ENCODE measurements around the gene LPAR1. TPM values are rescaled to one million over a fixed set of nuclear protein-coding genes. Genes with fewer than 3 reads are reported as not detected.

The LPAR1 gene
- polyA plus RNA-seq, 2 donors = 5.0 to 5.2 TPM

DNA sequence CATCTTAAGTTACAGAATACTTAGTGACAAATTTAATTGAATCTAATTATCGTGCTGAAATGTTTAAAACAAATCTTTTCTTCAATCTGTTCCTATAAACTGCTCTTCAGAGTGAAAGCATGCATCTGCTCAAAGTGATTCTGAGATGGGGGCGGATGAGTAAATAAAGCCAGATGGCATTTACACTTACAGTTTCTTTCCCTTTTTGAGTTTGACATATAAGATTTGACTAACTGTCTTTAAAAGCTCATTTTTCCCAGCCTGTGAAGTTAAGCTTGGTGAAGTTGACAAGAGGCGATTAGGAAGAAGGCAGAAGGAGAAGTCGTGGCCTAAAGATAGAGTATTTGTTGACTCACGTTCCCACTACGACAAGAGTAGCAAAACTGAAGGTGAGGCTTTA lies 137.4 kb downstream of the LPAR1 start:
- Histone ChIP-seq H3K4me1 (ENCODE audit: control insufficient read depth in 2 of 2, insufficient read depth in 2 of 2, low read length in 1 of 2) (no peaks in the 10 kb centered on the region), H3K4me3 (ENCODE audit: low read depth in 1 of 2, low read length in 2 of 2) (no peak overlapping the region), H3K36me3 (ENCODE audit: control insufficient read depth in 2 of 2, insufficient read depth in 2 of 2, low read length in 1 of 2) (no peaks in the 10 kb centered on the region), H3K9me3 (ENCODE audit: control insufficient read depth in 2 of 2, insufficient read depth in 1 of 2, low read depth in 1 of 2, low read length in 1 of 2) (no peaks in the 10 kb centered on the region), H3K27me3 (ENCODE audit: control insufficient read depth in 1 of 2, insufficient read depth in 2 of 2, low read length in 2 of 2) (no peaks in the 10 kb centered on the region), H3K27ac (ENCODE audit: low read depth in 2 of 2, low read length in 1 of 2) (no peak overlapping the region)
- WGBS, 2 donors = 62 to 67% methylated on average over 6 of the region's 6 CpGs

DNA sequence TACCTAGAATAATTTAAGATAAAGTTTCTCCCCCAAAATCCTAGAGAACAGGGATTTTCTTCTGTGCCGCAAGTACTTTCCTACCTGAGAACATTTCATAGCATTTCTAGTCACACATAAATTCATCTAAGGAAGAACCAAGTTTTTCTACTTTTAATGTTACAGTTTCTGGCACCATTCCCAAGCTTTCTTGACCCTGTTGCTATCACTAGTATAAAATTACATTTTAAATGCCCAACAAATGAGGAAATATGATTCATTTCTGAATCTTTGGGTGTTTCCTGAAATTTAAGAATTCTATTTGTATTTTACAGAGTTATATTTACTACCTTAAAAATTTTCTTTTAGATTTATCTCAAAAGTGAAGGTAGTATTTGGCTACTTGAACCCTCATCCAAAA lies 137.8 kb downstream of the LPAR1 start:
- H3K36me3 ChIP-seq (ENCODE audit: control insufficient read depth in 2 of 2, insufficient read depth in 2 of 2, low read length in 1 of 2) = no peaks in the 10 kb centered on the region
- no peaks in the 10 kb centered on the region for H3K9me3 ChIP-seq (ENCODE audit: control insufficient read depth in 2 of 2, insufficient read depth in 1 of 2, low read depth in 1 of 2, low read length in 1 of 2)
- H3K27me3 ChIP-seq (ENCODE audit: control insufficient read depth in 1 of 2, insufficient read depth in 2 of 2, low read length in 2 of 2) = no peaks in the 10 kb centered on the region
- H3K4me3 ChIP-seq (ENCODE audit: low read depth in 1 of 2, low read length in 2 of 2) = no peak overlapping the region
- H3K27ac ChIP-seq (ENCODE audit: low read depth in 2 of 2, low read length in 1 of 2) = no peak overlapping the region
- H3K4me1 ChIP-seq (ENCODE audit: control insufficient read depth in 2 of 2, insufficient read depth in 2 of 2, low read length in 1 of 2) = peaks cover 0 to 2% of the 10 kb centered on the region in 2 donors
- 95 to 96% methylated on average over 1 of the region's 1 CpG for WGBS, 2 donors

DNA sequence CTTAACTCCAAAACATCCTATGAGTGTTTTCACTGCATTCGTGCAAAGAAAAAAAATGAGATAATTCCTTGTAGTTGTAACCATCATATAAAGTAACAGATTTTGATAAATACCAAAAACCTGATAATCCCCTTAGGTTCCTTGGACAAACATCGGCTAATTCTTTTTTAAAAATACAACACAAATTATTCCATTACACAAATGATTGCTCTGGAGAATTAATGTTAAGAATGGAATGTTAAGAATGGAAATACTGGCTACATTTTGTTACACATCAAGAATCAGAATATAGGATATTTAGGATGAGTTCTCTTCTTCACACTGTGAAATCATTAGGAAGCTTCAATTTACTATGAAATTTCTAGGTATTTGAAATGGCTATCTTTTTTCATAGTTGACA lies 139.4 kb downstream of the LPAR1 start:
- WGBS, 2 donors = 72 to 85% methylated on average over 2 of the region's 2 CpGs
- Histone ChIP-seq H3K36me3 (ENCODE audit: control insufficient read depth in 2 of 2, insufficient read depth in 2 of 2, low read length in 1 of 2) (no peaks in the 10 kb centered on the region), H3K9me3 (ENCODE audit: control insufficient read depth in 2 of 2, insufficient read depth in 1 of 2, low read depth in 1 of 2, low read length in 1 of 2) (no peaks in the 10 kb centered on the region), H3K27me3 (ENCODE audit: control insufficient read depth in 1 of 2, insufficient read depth in 2 of 2, low read length in 2 of 2) (no peaks in the 10 kb centered on the region), H3K4me3 (ENCODE audit: low read depth in 1 of 2, low read length in 2 of 2) (no peak overlapping the region), H3K4me1 (ENCODE audit: control insufficient read depth in 2 of 2, insufficient read depth in 2 of 2, low read length in 1 of 2) (peaks cover 0 to 3% of the 10 kb centered on the region in 2 donors), H3K27ac (ENCODE audit: low read depth in 2 of 2, low read length in 1 of 2) (no peak overlapping the region)

DNA sequence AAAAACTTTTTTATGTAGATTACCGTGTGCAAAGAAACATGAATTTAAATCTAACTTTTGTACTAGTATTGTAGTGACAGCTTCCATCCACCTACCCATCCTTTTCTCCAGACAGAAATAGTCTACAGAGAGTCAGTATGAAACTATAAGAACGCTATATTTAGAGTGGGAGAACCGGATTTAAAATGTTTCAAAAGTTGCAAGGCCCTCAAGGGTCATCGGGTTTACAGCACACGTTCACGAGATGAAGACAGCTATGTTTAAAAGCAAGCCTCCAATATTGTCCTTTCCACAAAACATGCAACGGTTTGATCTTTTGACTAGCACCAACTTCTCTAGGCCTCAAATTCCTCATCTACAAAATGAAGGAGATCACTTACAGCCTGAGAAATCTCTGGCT lies 139.9 kb downstream of the LPAR1 start:
- H3K4me3 ChIP-seq (ENCODE audit: low read depth in 1 of 2, low read length in 2 of 2) = no peak overlapping the region
- no peaks in the 10 kb centered on the region for H3K27me3 ChIP-seq (ENCODE audit: control insufficient read depth in 1 of 2, insufficient read depth in 2 of 2, low read length in 2 of 2)
- peaks cover 0 to 3% of the 10 kb centered on the region in 2 donors for H3K4me1 ChIP-seq (ENCODE audit: control insufficient read depth in 2 of 2, insufficient read depth in 2 of 2, low read length in 1 of 2)
- no peaks in the 10 kb centered on the region for H3K36me3 ChIP-seq (ENCODE audit: control insufficient read depth in 2 of 2, insufficient read depth in 2 of 2, low read length in 1 of 2)
- 74 to 76% methylated on average over 7 of the region's 7 CpGs for WGBS, 2 donors
- H3K9me3 ChIP-seq (ENCODE audit: control insufficient read depth in 2 of 2, insufficient read depth in 1 of 2, low read depth in 1 of 2, low read length in 1 of 2) = no peaks in the 10 kb centered on the region
- no peak overlapping the region for H3K27ac ChIP-seq (ENCODE audit: low read depth in 2 of 2, low read length in 1 of 2)

DNA sequence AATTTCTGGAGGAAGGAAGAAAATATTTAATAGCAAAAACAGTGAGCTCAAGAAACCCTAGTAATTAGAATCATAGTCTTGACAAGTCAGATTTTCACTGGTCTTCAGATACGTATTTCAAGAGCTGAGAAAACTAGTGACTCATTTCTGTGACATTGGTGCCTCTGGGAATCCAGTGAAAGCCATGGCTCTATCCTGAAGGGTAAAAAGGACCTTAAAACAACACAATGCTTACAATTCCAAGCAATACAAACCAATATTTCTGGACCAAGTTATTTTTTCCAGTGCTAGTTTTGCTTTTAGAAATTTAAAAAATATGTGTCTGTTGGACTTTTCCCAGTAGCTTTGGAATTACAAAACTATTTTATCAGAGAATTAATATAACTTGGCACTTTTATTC lies 140.3 kb downstream of the LPAR1 start:
- Histone ChIP-seq H3K9me3 (ENCODE audit: control insufficient read depth in 2 of 2, insufficient read depth in 1 of 2, low read depth in 1 of 2, low read length in 1 of 2) (no peaks in the 10 kb centered on the region), H3K36me3 (ENCODE audit: control insufficient read depth in 2 of 2, insufficient read depth in 2 of 2, low read length in 1 of 2) (no peaks in the 10 kb centered on the region), H3K27me3 (ENCODE audit: control insufficient read depth in 1 of 2, insufficient read depth in 2 of 2, low read length in 2 of 2) (no peaks in the 10 kb centered on the region), H3K4me1 (ENCODE audit: control insufficient read depth in 2 of 2, insufficient read depth in 2 of 2, low read length in 1 of 2) (peaks cover 0 to 3% of the 10 kb centered on the region in 2 donors), H3K4me3 (ENCODE audit: low read depth in 1 of 2, low read length in 2 of 2) (no peak overlapping the region), H3K27ac (ENCODE audit: low read depth in 2 of 2, low read length in 1 of 2) (no peak overlapping the region)
- 56 to 81% methylated on average over 1 of the region's 1 CpG for WGBS, 2 donors

DNA sequence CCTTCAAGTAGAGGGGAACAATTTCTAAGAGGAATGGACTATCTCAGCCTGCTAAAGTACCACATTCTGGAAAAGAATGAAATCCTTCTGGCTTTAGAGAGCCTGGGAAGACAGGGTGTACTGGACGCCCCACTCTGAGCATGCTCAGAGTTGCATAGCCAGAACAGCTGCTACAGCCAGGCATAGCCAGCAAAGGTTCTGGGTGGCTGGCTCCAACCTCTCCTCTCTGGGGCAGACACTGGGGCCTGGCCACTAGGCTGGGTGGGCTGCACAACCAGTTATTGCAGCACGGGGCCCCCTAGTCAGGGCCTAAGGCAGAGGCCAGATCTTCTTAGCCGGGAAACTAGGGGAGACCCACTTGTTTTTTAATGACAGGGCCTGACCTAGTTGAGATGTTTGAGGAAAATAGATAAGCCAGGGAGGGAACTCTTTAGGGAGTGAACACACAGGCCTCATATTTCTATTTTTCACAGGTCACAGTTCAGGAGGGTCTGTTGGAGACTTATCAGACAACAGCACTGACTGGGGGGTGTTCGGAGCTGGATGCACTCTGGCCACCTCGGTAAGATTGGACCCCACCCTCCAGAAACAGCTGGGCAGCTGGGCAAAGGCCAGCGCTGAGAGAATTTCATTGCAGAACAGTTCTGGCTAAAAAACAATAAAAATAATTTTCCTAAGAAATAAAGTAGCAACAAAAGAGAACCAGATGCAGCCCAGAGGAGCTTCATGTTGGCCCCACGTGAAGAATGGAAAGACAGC lies 142.9 kb downstream of the LPAR1 start:
- H3K4me1 ChIP-seq (ENCODE audit: control insufficient read depth in 2 of 2, insufficient read depth in 2 of 2, low read length in 1 of 2) = peaks cover 0 to 3% of the 10 kb centered on the region in 2 donors
- no peaks in the 10 kb centered on the region for H3K27me3 ChIP-seq (ENCODE audit: control insufficient read depth in 1 of 2, insufficient read depth in 2 of 2, low read length in 2 of 2)
- H3K4me3 ChIP-seq (ENCODE audit: low read depth in 1 of 2, low read length in 2 of 2) = no peak overlapping the region
- WGBS, 2 donors = 67 to 70% methylated on average over 7 of the region's 7 CpGs
- no peak overlapping the region for H3K27ac ChIP-seq (ENCODE audit: low read depth in 2 of 2, low read length in 1 of 2)
- H3K36me3 ChIP-seq (ENCODE audit: control insufficient read depth in 2 of 2, insufficient read depth in 2 of 2, low read length in 1 of 2) = no peaks in the 10 kb centered on the region
- no peaks in the 10 kb centered on the region for H3K9me3 ChIP-seq (ENCODE audit: control insufficient read depth in 2 of 2, insufficient read depth in 1 of 2, low read depth in 1 of 2, low read length in 1 of 2)

DNA sequence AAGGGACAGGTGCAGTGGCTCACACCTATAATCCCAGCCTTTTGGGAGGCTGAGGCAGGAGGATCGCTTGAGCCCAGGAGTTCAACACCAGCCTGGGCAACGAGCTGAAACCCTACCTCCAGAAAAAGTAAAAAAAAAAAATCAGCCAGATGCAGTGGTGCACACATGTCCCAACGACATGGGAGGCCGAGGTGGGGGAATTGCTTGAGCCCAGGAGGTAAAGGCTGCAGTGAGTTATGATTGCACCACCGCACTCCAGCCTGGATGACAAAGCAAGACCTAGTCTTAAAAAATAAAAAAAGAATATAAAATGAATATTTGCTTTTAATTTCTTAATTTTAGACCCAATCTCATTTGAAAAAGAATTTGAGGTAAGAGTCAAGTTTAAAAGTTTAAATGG lies 143.5 kb downstream of the LPAR1 start:
- Histone ChIP-seq H3K36me3 (ENCODE audit: control insufficient read depth in 2 of 2, insufficient read depth in 2 of 2, low read length in 1 of 2) (no peaks in the 10 kb centered on the region), H3K27me3 (ENCODE audit: control insufficient read depth in 1 of 2, insufficient read depth in 2 of 2, low read length in 2 of 2) (no peaks in the 10 kb centered on the region), H3K4me3 (ENCODE audit: low read depth in 1 of 2, low read length in 2 of 2) (no peak overlapping the region), H3K4me1 (ENCODE audit: control insufficient read depth in 2 of 2, insufficient read depth in 2 of 2, low read length in 1 of 2) (peaks cover 0 to 3% of the 10 kb centered on the region in 2 donors), H3K9me3 (ENCODE audit: control insufficient read depth in 2 of 2, insufficient read depth in 1 of 2, low read depth in 1 of 2, low read length in 1 of 2) (no peaks in the 10 kb centered on the region), H3K27ac (ENCODE audit: low read depth in 2 of 2, low read length in 1 of 2) (no peak overlapping the region)
- 90 to 94% methylated on average over 5 of the region's 5 CpGs for WGBS, 2 donors

DNA sequence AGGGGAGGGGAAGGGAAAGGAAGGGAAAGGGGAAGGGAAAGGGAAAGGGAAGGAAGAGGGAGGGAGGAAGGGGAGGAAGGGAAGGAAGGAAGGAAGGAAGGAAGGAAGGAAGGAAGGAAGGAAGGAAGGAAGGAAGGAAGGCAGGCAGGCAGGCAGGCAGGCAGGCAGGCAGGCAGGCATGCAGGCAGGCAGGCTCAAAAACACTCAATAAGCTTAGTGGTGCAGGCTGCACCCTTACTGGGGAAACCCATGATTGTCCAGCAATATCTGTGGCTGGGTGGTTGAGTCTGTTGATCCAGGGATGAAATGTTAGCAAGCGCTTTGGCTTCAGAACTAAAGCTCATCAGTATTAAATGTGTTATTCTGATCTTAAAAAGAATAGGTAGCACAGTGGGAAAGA lies 145.6 kb downstream of the LPAR1 start:
- peaks cover 0 to 3% of the 10 kb centered on the region in 2 donors for H3K4me1 ChIP-seq (ENCODE audit: control insufficient read depth in 2 of 2, insufficient read depth in 2 of 2, low read length in 1 of 2)
- no peaks in the 10 kb centered on the region for H3K36me3 ChIP-seq (ENCODE audit: control insufficient read depth in 2 of 2, insufficient read depth in 2 of 2, low read length in 1 of 2)
- no peaks in the 10 kb centered on the region for H3K27me3 ChIP-seq (ENCODE audit: control insufficient read depth in 1 of 2, insufficient read depth in 2 of 2, low read length in 2 of 2)
- no peak overlapping the region for H3K27ac ChIP-seq (ENCODE audit: low read depth in 2 of 2, low read length in 1 of 2)
- no peaks in the 10 kb centered on the region for H3K9me3 ChIP-seq (ENCODE audit: control insufficient read depth in 2 of 2, insufficient read depth in 1 of 2, low read depth in 1 of 2, low read length in 1 of 2)
- no peak overlapping the region for H3K4me3 ChIP-seq (ENCODE audit: low read depth in 1 of 2, low read length in 2 of 2)
- WGBS, 2 donors = 87 to 98% methylated on average over 1 of the region's 1 CpG

DNA sequence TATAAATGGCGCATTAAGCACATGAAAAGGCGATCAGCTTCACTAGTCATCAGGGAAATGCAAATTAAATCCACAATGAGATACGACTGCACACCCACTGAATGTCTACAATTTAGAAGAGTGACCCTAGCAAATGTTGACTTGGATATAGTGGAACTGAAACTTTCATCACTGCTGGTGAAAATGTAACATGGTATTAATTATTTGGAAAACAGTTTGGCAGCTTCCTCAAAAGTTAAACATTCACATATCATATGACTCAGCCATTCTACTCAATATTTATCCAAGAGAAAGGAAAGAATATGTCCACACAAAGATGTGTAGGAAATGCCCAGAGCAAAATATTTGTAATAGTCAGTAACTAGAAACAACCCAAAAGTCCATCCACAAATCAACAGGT lies 146.5 kb downstream of the LPAR1 start:
- Histone ChIP-seq H3K4me1 (ENCODE audit: control insufficient read depth in 2 of 2, insufficient read depth in 2 of 2, low read length in 1 of 2) (peaks cover 0 to 3% of the 10 kb centered on the region in 2 donors), H3K27ac (ENCODE audit: low read depth in 2 of 2, low read length in 1 of 2) (no peak overlapping the region), H3K36me3 (ENCODE audit: control insufficient read depth in 2 of 2, insufficient read depth in 2 of 2, low read length in 1 of 2) (no peaks in the 10 kb centered on the region), H3K4me3 (ENCODE audit: low read depth in 1 of 2, low read length in 2 of 2) (no peak overlapping the region), H3K27me3 (ENCODE audit: control insufficient read depth in 1 of 2, insufficient read depth in 2 of 2, low read length in 2 of 2) (no peaks in the 10 kb centered on the region), H3K9me3 (ENCODE audit: control insufficient read depth in 2 of 2, insufficient read depth in 1 of 2, low read depth in 1 of 2, low read length in 1 of 2) (no peaks in the 10 kb centered on the region)
- WGBS, 2 donors = 72 to 90% methylated on average over 3 of the region's 3 CpGs

DNA sequence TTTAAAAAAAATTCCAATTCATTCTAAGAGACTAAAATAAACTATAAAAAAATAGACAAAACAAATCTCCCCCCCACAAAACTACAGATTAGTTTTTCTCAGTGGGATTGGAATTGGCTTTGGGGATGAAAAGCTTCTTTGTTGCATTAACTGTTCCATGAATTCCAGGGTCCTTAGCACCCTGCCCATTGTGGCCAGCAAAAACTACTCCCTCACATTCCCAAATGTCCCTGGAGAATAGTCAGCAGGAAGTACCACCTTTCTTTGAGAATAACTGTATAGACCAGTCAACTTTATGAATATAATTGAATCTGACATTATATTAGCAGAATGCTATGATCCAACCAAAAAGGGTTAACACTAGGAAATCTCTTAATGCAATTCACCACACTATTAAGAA lies 147.9 kb downstream of the LPAR1 start:
- H3K4me1 ChIP-seq (ENCODE audit: control insufficient read depth in 2 of 2, insufficient read depth in 2 of 2, low read length in 1 of 2) = peaks cover 0 to under 1% of the 10 kb centered on the region in 2 donors
- H3K36me3 ChIP-seq (ENCODE audit: control insufficient read depth in 2 of 2, insufficient read depth in 2 of 2, low read length in 1 of 2) = no peaks in the 10 kb centered on the region
- H3K9me3 ChIP-seq (ENCODE audit: control insufficient read depth in 2 of 2, insufficient read depth in 1 of 2, low read depth in 1 of 2, low read length in 1 of 2) = no peaks in the 10 kb centered on the region
- H3K27ac ChIP-seq (ENCODE audit: low read depth in 2 of 2, low read length in 1 of 2) = no peak overlapping the region
- H3K4me3 ChIP-seq (ENCODE audit: low read depth in 1 of 2, low read length in 2 of 2) = no peak overlapping the region
- H3K27me3 ChIP-seq (ENCODE audit: control insufficient read depth in 1 of 2, insufficient read depth in 2 of 2, low read length in 2 of 2) = no peaks in the 10 kb centered on the region

Measured in esophagus (tissue), 2 donors.